CD4-positive, alpha-beta T cell (primary cell): ENCODE measurements around the gene IQSEC3. TPM values are rescaled to one million over a fixed set of nuclear protein-coding genes. Genes with fewer than 3 reads are reported as not detected.

Source experiments
- ATAC-seq: fragments of 200-7000 bp; cut with Tn5 transposase; one replicate; pipeline ENCODE4 v1.10.0; 2022; ENCODE audit warnings: mild to moderate bottlenecking; ENCODE audit not compliant: poor library complexity
- CTCF ChIA-PET: fragments of 350-600 bp; sonication (Branson Sonifier 250); formaldehyde crosslinking; loops from one replicate; lab custom pipeline; 2021; ENCODE audit warnings: antibody characterized with exemption, inconsistent platforms; lab: Charles Lee
- POLR2A ChIA-PET: fragments of 350-600 bp; sonication (Branson Sonifier 250); formaldehyde crosslinking; loops from one replicate; lab custom pipeline; 2021; ENCODE audit warnings: antibody characterized with exemption, inconsistent platforms; lab: Charles Lee
- DNase-seq, 14 experiments: peaks; one replicate each; pipeline ENCODE4 v3.0.0-alpha.2; 2013 to 2020; ENCODE audit warnings: mixed read lengths in 2 of 14
- H3K27ac ChIP-seq, 2 donors: one replicate each; pipeline versions ENCODE4 v1.5.1 to v1.7.0; 2013; ENCODE audit warnings: low read length in 2 of 2, low read depth in 1 of 2, mild to moderate bottlenecking in 1 of 2
- H3K27me3 ChIP-seq, 2 experiments: 1 replicate in 1 of 2; 2 replicates in 1 of 2; pipeline versions ENCODE4 v1.6.1 to v1.7.0; 2013; ENCODE audit warnings: low read length in 2 of 2, control low read depth in 1 of 2, mild to moderate bottlenecking in 1 of 2, moderate library complexity in 1 of 2; ENCODE audit not compliant: insufficient read depth in 2 of 2, control insufficient read depth in 1 of 2
- H3K36me3 ChIP-seq: one replicate; pipeline ENCODE4 v1.6.1; 2013; ENCODE audit warnings: low read length, control low read depth; ENCODE audit not compliant: insufficient read depth
- H3K4me1 ChIP-seq: one replicate; pipeline ENCODE4 v1.6.1; 2013; ENCODE audit warnings: low read length, control low read depth; ENCODE audit not compliant: insufficient read depth
- H3K4me3 ChIP-seq: one replicate; pipeline ENCODE4 v1.5.1; 2013; ENCODE audit warnings: mild to moderate bottlenecking, low read length, moderate library complexity
- H3K9me3 ChIP-seq, 2 experiments: 1 replicate in 1 of 2; 2 replicates in 1 of 2; pipeline versions ENCODE4 v1.6.1 to v1.7.0; 2013; ENCODE audit warnings: low read length in 2 of 2, mild to moderate bottlenecking in 2 of 2, control low read depth in 1 of 2, moderate library complexity in 1 of 2; ENCODE audit not compliant: control insufficient read depth in 1 of 2, insufficient read depth in 1 of 2
- H3K27ac Mint-ChIP-seq: one replicate; pipeline ENCODE4 v1.8.0; 2020; ENCODE audit warnings: mixed read lengths
- H3K27me3 Mint-ChIP-seq: one replicate; pipeline ENCODE4 v1.8.0; 2021; ENCODE audit warnings: mixed read lengths
- H3K36me3 Mint-ChIP-seq: one replicate; pipeline ENCODE4 v1.8.0; 2021; ENCODE audit warnings: low read depth, mixed read lengths
- H3K4me1 Mint-ChIP-seq: one replicate; pipeline ENCODE4 v1.8.0; 2021; ENCODE audit warnings: low read depth, mixed read lengths
- H3K4me3 Mint-ChIP-seq: one replicate; pipeline ENCODE4 v1.8.0; 2020; ENCODE audit warnings: mild to moderate bottlenecking, mixed read lengths
- H3K9me3 Mint-ChIP-seq: one replicate; pipeline ENCODE4 v1.8.0; 2020; ENCODE audit warnings: mixed read lengths
- CTCF ChIP-seq: fragments of 200-600 bp; IDR thresholded peaks from one replicate; pipeline ENCODE4 v1.8.0; 2022; ENCODE audit warnings: antibody characterized with exemption, mild to moderate bottlenecking
- intact Hi-C, 2 experiments: fragments of 100-400 bp; cut with DNase I in 1 of 2; cut with micrococcal nuclease in 1 of 2; formaldehyde crosslinking; loops; one replicate each; pipeline versions ENCODE4 v1.15.1 to v1.9.0; 2023 to 2025; cut with DNase I, micrococcal nuclease
- total RNA-seq, 174 experiments: library from RNA in 2 of 174; stranded (reverse) in 2 of 174; gene quantifications; one replicate each; pipeline ENCODE4 v1.2.3 and lab custom pipeline; 2021 to 2026

The IQSEC3 gene
- total RNA-seq, 2 experiments from 2014 or later, result 0.19 TPM; not detected in 1

- no peak for TF ChIP-seq CTCF
- Mint-ChIP-seq H3K9me3 (no peaks in the 10 kb centered on the region), H3K27ac (no peak overlapping the region), H3K4me1 (peaks cover 5% of the 10 kb centered on the region), H3K4me3 (no peak overlapping the region), H3K36me3 (no peaks in the 10 kb centered on the region), H3K27me3 (peaks cover 46% of the 10 kb centered on the region)
- Histone ChIP-seq H3K36me3 (no peaks in the 10 kb centered on the region), H3K4me3 (no peak overlapping the region), H3K9me3 (peaks cover 0 to 7% of the 10 kb centered on the region in 2 experiments), H3K4me1 (no peaks in the 10 kb centered on the region), H3K27ac (no peak overlapping the region), H3K27me3 (peaks cover 28 to 29% of the 10 kb centered on the region in 2 experiments)
- ATAC-seq, result no peak
- no peak for DNase-seq
- ChIA-PET POLR2A (no interaction called here), CTCF (no interaction called here)
- intact Hi-C loops, result no loop called here
Observed at GRCh38 chr12:82740-83139, 16.2 kb downstream of the IQSEC3 start.

DNA sequence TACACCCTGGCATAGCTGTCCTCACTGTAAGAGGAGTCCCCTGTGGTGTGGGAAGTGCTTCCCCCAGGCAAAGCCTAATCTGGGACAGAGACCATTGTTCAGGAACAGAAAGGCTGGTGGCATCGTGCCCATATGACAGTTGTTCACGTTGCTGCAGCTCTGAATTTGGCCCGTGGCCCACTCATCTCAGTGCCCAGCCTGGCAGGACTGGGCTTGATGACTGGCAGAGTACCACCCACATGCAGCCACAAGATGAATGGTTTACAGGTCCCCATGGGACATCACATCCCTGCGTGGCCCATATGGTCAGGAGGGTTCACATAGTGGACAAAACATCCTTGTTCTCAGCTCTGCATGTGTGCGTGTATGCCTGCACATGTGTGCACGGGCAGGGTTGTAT lies 17.5 kb downstream of the IQSEC3 start:
- H3K27ac ChIP-seq, result no peak overlapping the region
- H3K4me1 ChIP-seq, result no peaks in the 10 kb centered on the region
- Mint-ChIP-seq H3K4me3 (no peak overlapping the region), H3K27ac (no peak overlapping the region), H3K4me1 (peaks cover 5% of the 10 kb centered on the region), H3K27me3 (peaks cover 43% of the 10 kb centered on the region), H3K36me3 (no peaks in the 10 kb centered on the region), H3K9me3 (no peaks in the 10 kb centered on the region)
- no peak for TF ChIP-seq CTCF
- peaks cover 0 to 7% of the 10 kb centered on the region in 2 experiments for H3K9me3 ChIP-seq
- H3K27me3 ChIP-seq, result peaks cover 25 to 26% of the 10 kb centered on the region in 2 experiments
- intact Hi-C loops, result no loop called here
- H3K4me3 ChIP-seq, result no peak overlapping the region
- no peak for DNase-seq
- POLR2A ChIA-PET, result no interaction called here
- H3K36me3 ChIP-seq, result no peaks in the 10 kb centered on the region
- CTCF ChIA-PET, result no interaction called here
- no peak for ATAC-seq

- peaks cover 37% of the 10 kb centered on the region for H3K27me3 Mint-ChIP-seq
Observed at GRCh38 chr12:85191-85666, 18.7 kb downstream of the IQSEC3 start.

More at GRCh38 chr12:85191-85666, 18.7 kb downstream of the IQSEC3 start:
- no peak for TF ChIP-seq CTCF
- peaks cover 0 to 7% of the 10 kb centered on the region in 2 experiments for H3K9me3 ChIP-seq
- H3K36me3 Mint-ChIP-seq, result no peaks in the 10 kb centered on the region
- H3K4me3 Mint-ChIP-seq, result no peak overlapping the region
- no peak for ATAC-seq
- intact Hi-C loops, result no loop called here
- no peak overlapping the region for H3K27ac ChIP-seq
- H3K4me1 ChIP-seq, result no peaks in the 10 kb centered on the region
- H3K27ac Mint-ChIP-seq, result no peak overlapping the region
- no peaks in the 10 kb centered on the region for H3K36me3 ChIP-seq
- ChIA-PET CTCF (no interaction called here), POLR2A (no interaction called here)
- H3K4me1 Mint-ChIP-seq, result no peaks in the 10 kb centered on the region
- peaks cover 14 to 15% of the 10 kb centered on the region in 2 experiments for H3K27me3 ChIP-seq
- no peak for DNase-seq
- no peak overlapping the region for H3K4me3 ChIP-seq
- peaks cover 7% of the 10 kb centered on the region for H3K9me3 Mint-ChIP-seq
